ENCODE results near the gene GAS7. TPM values are rescaled to one million over a fixed set of nuclear protein-coding genes. Genes with fewer than 3 reads are reported as not detected.

Gene GAS7
- total and polyA plus RNA-seq, 7 donors, result 6.5 to 67.6 (median 35.1) TPM

DNA sequence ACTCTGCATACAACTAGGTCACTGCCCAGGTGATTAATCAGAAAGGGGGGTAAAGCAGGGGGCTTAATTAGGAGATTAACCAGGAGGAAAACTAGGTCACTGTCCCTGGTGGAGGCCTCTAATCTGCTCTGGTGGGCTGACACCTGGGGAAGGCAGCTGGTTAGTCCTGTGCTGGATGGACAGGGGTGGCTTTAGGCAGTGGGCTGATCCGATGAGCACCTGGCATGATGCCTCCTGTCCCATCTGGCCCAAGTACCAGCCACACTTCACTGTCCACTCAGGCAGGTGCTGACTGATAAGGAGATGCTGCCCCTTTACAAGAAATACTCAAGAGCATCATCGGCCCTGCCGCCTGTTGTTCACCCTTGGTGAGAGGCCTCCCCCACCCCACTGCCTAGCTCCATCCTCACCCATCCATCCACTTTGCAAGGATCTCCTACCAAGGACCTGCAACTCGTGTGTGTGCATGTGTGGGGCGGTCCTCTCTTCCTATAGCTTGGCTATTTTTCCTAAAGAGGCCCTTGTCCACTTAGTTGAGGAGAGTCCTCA is 279.5 kb downstream of the GAS7 start:
- H3K4me1 ChIP-seq, result no peaks in the 10 kb centered on the region
- no peaks in the 10 kb centered on the region for H3K9me3 ChIP-seq
- H3K36me3 ChIP-seq, result peaks cover 0 to 30% (median 0%) of the 10 kb centered on the region in 4 donors
- no peaks in the 10 kb centered on the region for H3K27me3 ChIP-seq
- whole genome bisulfite sequencing, 2 donors, result 87 to 91% methylated on average over 5 of the region's 5 CpGs
- H3K4me3 ChIP-seq, result no peak overlapping the region
- intact Hi-C loops (cut with DNase I), result no loop called here
- no peak overlapping the region for H3K27ac ChIP-seq
- TF ChIP-seq POLR2AphosphoS5 (IDR thresholded peaks at IDR 0.05), result no peak
- TF ChIP-seq, protein P1, sequence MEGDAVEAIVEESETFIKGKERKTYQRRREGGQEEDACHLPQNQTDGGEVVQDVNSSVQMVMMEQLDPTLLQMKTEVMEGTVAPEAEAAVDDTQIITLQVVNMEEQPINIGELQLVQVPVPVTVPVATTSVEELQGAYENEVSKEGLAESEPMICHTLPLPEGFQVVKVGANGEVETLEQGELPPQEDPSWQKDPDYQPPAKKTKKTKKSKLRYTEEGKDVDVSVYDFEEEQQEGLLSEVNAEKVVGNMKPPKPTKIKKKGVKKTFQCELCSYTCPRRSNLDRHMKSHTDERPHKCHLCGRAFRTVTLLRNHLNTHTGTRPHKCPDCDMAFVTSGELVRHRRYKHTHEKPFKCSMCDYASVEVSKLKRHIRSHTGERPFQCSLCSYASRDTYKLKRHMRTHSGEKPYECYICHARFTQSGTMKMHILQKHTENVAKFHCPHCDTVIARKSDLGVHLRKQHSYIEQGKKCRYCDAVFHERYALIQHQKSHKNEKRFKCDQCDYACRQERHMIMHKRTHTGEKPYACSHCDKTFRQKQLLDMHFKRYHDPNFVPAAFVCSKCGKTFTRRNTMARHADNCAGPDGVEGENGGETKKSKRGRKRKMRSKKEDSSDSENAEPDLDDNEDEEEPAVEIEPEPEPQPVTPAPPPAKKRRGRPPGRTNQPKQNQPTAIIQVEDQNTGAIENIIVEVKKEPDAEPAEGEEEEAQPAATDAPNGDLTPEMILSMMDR (IDR thresholded peaks at IDR 0.05), result no peak
- TF ChIP-seq POLR2A (IDR thresholded peaks at IDR 0.05), result no peak
- no peak for TF ChIP-seq EP300 (IDR thresholded peaks at IDR 0.05)
- no peak for DNase-seq

DNA sequence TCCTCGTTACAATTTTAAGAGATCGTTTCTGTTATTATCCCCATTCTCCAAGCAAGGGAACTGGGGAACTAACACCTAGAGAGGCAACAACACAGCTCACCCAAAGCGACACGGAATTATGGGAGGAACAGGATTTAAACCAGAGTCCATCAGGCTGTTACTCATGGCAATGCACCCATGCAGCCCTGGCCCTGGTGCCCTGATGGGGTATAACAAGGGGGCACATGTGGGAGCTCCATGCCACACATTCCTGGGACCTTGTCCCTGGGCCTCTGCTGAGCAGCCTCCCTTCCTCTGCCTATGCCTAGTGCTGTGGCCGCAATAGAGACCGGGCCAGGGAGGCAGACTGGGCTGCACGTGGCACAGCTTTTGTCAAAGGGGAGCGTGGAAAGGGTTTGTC is 280.1 kb downstream of the GAS7 start:
- Histone ChIP-seq H3K27ac (no peak overlapping the region), H3K9me3 (no peaks in the 10 kb centered on the region), H3K27me3 (no peaks in the 10 kb centered on the region), H3K4me3 (no peak overlapping the region), H3K4me1 (no peaks in the 10 kb centered on the region), H3K36me3 (peaks cover 0 to 30% (median 0%) of the 10 kb centered on the region in 4 donors)
- 89 to 92% methylated on average over 8 of the region's 8 CpGs for WGBS, 2 donors
- TF ChIP-seq POLR2A (IDR thresholded peaks at IDR 0.05) (no peak), EP300 (IDR thresholded peaks at IDR 0.05) (no peak), POLR2AphosphoS5 (IDR thresholded peaks at IDR 0.05) (no peak)
- TF ChIP-seq, protein P1 (IDR thresholded peaks at IDR 0.05), result no peak
- no peak for DNase-seq
- intact Hi-C loops (cut with DNase I), result no loop called here

DNA sequence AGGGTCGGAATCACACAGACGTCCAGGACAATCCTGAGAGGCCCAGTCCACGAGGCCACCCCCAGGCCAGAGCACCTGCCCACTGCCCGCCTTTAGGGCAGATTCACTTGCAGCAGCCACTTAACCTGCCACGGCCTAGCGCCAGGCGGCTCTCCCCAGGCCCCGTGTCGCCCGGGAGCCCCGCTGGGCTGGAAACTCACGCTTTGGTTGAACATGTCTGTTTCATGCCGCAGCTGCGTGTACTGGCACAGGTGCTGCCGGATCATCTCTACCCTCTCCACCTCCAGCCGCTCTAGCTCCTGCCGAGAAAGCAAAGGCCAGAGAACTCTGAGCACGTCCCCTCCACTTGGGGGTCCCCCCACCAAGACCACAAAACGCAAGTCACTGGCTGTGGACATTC is 280.6 kb downstream of the GAS7 start:
- intact Hi-C loops (cut with DNase I), result no loop called here
- WGBS, 2 donors, result 88 to 90% methylated on average over 19 of the region's 19 CpGs
- Histone ChIP-seq H3K4me1 (no peaks in the 10 kb centered on the region), H3K36me3 (peaks cover 0 to 30% (median 0%) of the 10 kb centered on the region in 4 donors), H3K4me3 (no peak overlapping the region), H3K27ac (no peak overlapping the region), H3K27me3 (no peaks in the 10 kb centered on the region), H3K9me3 (no peaks in the 10 kb centered on the region)
- TF ChIP-seq EP300 (IDR thresholded peaks at IDR 0.05), result no peak
- TF ChIP-seq, protein P1 (IDR thresholded peaks at IDR 0.05), result no peak
- no peak for TF ChIP-seq POLR2A (IDR thresholded peaks at IDR 0.05)
- TF ChIP-seq POLR2AphosphoS5 (IDR thresholded peaks at IDR 0.05), result no peak
- no peak for DNase-seq

DNA sequence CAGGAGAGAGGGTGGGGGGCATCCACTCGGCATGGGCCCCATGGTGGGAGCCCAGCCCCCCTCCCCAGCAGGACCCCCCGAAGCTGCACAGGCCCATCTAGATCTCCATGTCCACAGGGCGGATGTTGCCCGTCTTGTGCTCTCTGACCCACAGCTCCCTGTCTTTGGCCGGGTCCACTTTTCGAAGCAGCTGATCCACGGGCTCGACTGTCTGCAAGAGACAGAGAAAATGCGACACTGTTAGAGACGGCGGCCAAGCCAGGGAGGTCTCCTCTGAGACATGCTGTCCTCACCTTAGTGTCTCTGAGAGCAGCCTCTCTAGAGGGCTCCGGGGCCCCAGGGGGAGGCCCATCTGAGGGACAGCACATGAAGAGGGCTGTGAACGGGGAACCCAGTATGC is 281.3 kb downstream of the GAS7 start:
- H3K4me3 ChIP-seq, result no peak overlapping the region
- no peaks in the 10 kb centered on the region for H3K4me1 ChIP-seq
- TF ChIP-seq EP300 (IDR thresholded peaks at IDR 0.05) (no peak), POLR2A (IDR thresholded peaks at IDR 0.05) (no peak), POLR2AphosphoS5 (IDR thresholded peaks at IDR 0.05) (no peak)
- TF ChIP-seq, protein P1 (IDR thresholded peaks at IDR 0.05), result no peak
- intact Hi-C loops (cut with DNase I), result no loop called here
- no peaks in the 10 kb centered on the region for H3K9me3 ChIP-seq
- H3K27ac ChIP-seq, result no peak overlapping the region
- no peaks in the 10 kb centered on the region for H3K27me3 ChIP-seq
- no peak for DNase-seq
- 83 to 89% methylated on average over 13 of the region's 13 CpGs for WGBS, 2 donors
- H3K36me3 ChIP-seq, result peaks cover 0 to 30% (median 0%) of the 10 kb centered on the region in 4 donors

DNA sequence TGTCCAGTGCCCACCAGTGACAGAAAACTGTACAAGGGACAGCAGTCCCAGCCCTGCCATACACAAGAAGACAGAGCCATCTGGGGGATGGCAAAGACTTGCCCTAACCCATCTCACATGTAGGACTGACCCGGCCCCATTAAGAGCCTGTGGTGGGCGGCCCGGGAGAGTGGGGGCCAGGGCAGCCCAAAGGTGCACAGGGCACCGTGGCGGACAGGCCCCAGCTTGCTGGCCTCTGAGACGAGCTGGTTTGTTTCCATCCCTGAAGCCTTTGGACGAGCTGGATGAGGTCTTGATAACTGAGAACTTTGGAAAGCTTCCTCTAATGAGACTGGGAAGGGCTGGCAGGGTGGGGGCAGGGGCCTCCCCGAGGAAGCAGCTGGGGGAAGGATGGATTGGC is 282.3 kb downstream of the GAS7 start:
- no peaks in the 10 kb centered on the region for H3K9me3 ChIP-seq
- H3K36me3 ChIP-seq, result peaks cover 0 to 30% (median 0%) of the 10 kb centered on the region in 4 donors
- H3K4me1 ChIP-seq, result no peaks in the 10 kb centered on the region
- WGBS, 2 donors, result 77 to 87% methylated on average over 8 of the region's 8 CpGs
- no peak overlapping the region for H3K27ac ChIP-seq
- TF ChIP-seq POLR2A (IDR thresholded peaks at IDR 0.05) (no peak), EP300 (IDR thresholded peaks at IDR 0.05) (no peak), POLR2AphosphoS5 (IDR thresholded peaks at IDR 0.05) (no peak)
- TF ChIP-seq, protein P1 (IDR thresholded peaks at IDR 0.05), result no peak
- H3K4me3 ChIP-seq, result no peak overlapping the region
- no peak for DNase-seq
- H3K27me3 ChIP-seq, result no peaks in the 10 kb centered on the region
- intact Hi-C loops (cut with DNase I), result no loop called here
